OCI-LY1 (cell line): ENCODE data around the gene WIPF1.

Experiments
- H2AFZ ChIP-seq: fragments of 200-600 bp; sonication (generic), shearing (Covaris generic); 2 replicates; pipeline ENCODE4 v1.6.0; 2014; ENCODE audit warnings: antibody characterized with exemption, mild to moderate bottlenecking, low read length
- H3F3A ChIP-seq: fragments of 200-600 bp; sonication (generic), shearing (Covaris generic); 2 replicates; pipeline ENCODE4 v1.6.0; 2014; ENCODE audit warnings: mild to moderate bottlenecking, antibody characterized with exemption, low read length, moderate library complexity; ENCODE audit not compliant: insufficient read depth
- H3K27ac ChIP-seq: fragments of 200-600 bp; sonication (generic); 2 replicates; pipeline ENCODE4 v1.5.1; 2014; ENCODE audit warnings: low read length, mixed run types, mild to moderate bottlenecking, low read depth; ENCODE audit not compliant: poor library complexity, severe bottlenecking
- H3K27me3 ChIP-seq: fragments of 200-600 bp; sonication (generic); 2 replicates; pipeline ENCODE4 v1.6.0; 2014; ENCODE audit warnings: antibody characterized with exemption, mild to moderate bottlenecking, low read length, moderate library complexity; ENCODE audit not compliant: insufficient read depth
- H3K36me3 ChIP-seq: fragments of 200-600 bp; sonication (generic); 2 replicates; pipeline ENCODE4 v1.6.1; 2014; ENCODE audit warnings: mild to moderate bottlenecking, antibody characterized with exemption, low read length, moderate library complexity, mixed read lengths; ENCODE audit not compliant: insufficient read depth
- H3K4me1 ChIP-seq: fragments of 200-600 bp; sonication (generic); 2 replicates; pipeline ENCODE4 v1.5.1; 2014; ENCODE audit warnings: mild to moderate bottlenecking, low read length, moderate library complexity; ENCODE audit not compliant: insufficient read depth, severe bottlenecking
- H3K4me2 ChIP-seq: fragments of 200-600 bp; sonication (generic), shearing (Covaris generic); 2 replicates; pipeline ENCODE4 v1.6.1; 2014; ENCODE audit warnings: low read length
- H3K4me3 ChIP-seq: fragments of 200-600 bp; sonication (generic); 2 replicates; pipeline ENCODE4 v1.5.1; 2014; ENCODE audit warnings: low read length, low read depth, mild to moderate bottlenecking, mixed read lengths; ENCODE audit not compliant: poor library complexity, severe bottlenecking
- H3K79me2 ChIP-seq: fragments of 200-600 bp; shearing (Covaris generic); 2 replicates; pipeline ENCODE4 v1.6.1; 2016; ENCODE audit warnings: mixed run types, low read length, mixed read lengths; ENCODE audit not compliant: insufficient read depth
- H3K9ac ChIP-seq: fragments of 200-600 bp; sonication (generic), shearing (Covaris generic); 2 replicates; pipeline ENCODE4 v1.6.1; 2014; ENCODE audit warnings: mild to moderate bottlenecking, low read length, mixed read lengths
- H3K9me2 ChIP-seq: fragments of 200-600 bp; sonication (generic), shearing (Covaris generic); 2 replicates; pipeline ENCODE4 v1.6.1; 2014; ENCODE audit warnings: low read depth, mild to moderate bottlenecking, low read length, mixed read lengths
- H3K9me3 ChIP-seq: fragments of 200-600 bp; shearing (Covaris generic); 2 replicates; pipeline ENCODE4 v1.6.1; 2014; ENCODE audit warnings: low read length, mixed read lengths
- H4K20me1 ChIP-seq: fragments of 200-600 bp; sonication (generic), shearing (Covaris generic); 2 replicates; pipeline ENCODE4 v1.6.0; 2016; ENCODE audit warnings: mild to moderate bottlenecking, low read length; ENCODE audit not compliant: insufficient read depth
- EZH2 ChIP-seq: fragments of 200-600 bp; sonication (generic), shearing (Covaris generic); IDR thresholded peaks from 2 replicates; pipeline ENCODE4 v1.8.0; 2017; ENCODE audit warnings: borderline replicate concordance, mixed run types, mild to moderate bottlenecking, antibody characterized with exemption, low read length, moderate library complexity, mixed read lengths
- TF ChIP-seq, protein P1 (sequence below): fragments of 200-600 bp; sonication (generic), shearing (Covaris generic); IDR thresholded peaks from 2 replicates; pipeline ENCODE4 v1.5.1; 2017; ENCODE audit warnings: mild to moderate bottlenecking, antibody characterized with exemption, low read length, moderate library complexity, mixed read lengths

Gene WIPF1

DNA sequence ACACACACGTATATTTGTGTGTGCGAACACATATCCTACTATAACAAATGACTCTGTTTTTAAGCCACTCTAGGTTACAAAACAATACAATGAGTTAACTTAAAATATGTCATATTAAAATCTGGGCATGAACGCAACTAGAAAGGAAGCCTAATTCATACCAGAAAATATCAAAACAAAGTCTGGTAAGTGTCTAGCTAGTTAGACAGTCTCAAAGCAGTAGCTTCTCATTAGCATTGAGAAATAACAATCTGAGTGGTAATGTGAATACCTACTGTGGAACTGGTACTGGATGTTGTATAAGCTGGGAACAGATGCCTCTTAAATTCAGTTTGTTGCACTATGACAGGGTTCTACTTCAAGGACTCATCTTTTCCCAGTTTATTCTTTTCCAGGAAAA is 32.5 kb upstream of the WIPF1 start:
- Histone ChIP-seq H2AFZ (no peak overlapping the region), H3K4me1 (peaks cover 37% of the 10 kb centered on the region), H3K27me3 (no peaks in the 10 kb centered on the region), H3K9ac (no peak overlapping the region), H3K79me2 (peaks cover 26% of the 10 kb centered on the region), H3K9me2 (no peaks in the 10 kb centered on the region), H3F3A (no peaks in the 10 kb centered on the region), H3K27ac (no peak overlapping the region), H3K36me3 (peaks cover 51% of the 10 kb centered on the region), H3K4me3 (no peak overlapping the region), H3K9me3 (no peaks in the 10 kb centered on the region), H3K4me2 (no peak overlapping the region), H4K20me1 (no peaks in the 10 kb centered on the region)
- TF ChIP-seq, protein P1, sequence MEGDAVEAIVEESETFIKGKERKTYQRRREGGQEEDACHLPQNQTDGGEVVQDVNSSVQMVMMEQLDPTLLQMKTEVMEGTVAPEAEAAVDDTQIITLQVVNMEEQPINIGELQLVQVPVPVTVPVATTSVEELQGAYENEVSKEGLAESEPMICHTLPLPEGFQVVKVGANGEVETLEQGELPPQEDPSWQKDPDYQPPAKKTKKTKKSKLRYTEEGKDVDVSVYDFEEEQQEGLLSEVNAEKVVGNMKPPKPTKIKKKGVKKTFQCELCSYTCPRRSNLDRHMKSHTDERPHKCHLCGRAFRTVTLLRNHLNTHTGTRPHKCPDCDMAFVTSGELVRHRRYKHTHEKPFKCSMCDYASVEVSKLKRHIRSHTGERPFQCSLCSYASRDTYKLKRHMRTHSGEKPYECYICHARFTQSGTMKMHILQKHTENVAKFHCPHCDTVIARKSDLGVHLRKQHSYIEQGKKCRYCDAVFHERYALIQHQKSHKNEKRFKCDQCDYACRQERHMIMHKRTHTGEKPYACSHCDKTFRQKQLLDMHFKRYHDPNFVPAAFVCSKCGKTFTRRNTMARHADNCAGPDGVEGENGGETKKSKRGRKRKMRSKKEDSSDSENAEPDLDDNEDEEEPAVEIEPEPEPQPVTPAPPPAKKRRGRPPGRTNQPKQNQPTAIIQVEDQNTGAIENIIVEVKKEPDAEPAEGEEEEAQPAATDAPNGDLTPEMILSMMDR, result no peak
- TF ChIP-seq EZH2, result no peak

DNA sequence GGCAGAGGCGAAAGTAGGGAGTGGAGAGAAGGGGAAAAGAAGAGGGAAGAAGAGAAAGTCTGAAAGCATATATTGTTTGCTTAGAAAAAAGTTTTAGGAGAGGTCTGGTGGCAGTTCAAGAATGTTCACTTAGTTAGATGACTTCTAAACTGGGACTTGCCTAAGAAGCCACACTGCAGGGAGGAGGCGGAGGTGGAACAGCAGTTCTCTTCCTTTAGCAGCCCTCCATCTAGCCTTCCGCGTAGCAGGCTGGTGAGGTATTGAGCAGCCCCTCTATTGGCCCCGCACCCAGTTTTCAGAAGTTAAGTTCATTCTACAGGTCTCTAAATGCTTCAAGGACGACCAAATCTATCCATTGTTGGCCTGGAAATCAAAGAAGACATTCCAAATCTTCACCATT is 31.9 kb upstream of the WIPF1 start:
- H3K4me1 ChIP-seq, result peaks cover 37% of the 10 kb centered on the region
- no peaks in the 10 kb centered on the region for H3K27me3 ChIP-seq
- peaks cover 26% of the 10 kb centered on the region for H3K79me2 ChIP-seq
- no peak overlapping the region for H3K9ac ChIP-seq
- no peaks in the 10 kb centered on the region for H3F3A ChIP-seq
- no peak overlapping the region for H3K4me3 ChIP-seq
- H3K36me3 ChIP-seq, result peaks cover 57% of the 10 kb centered on the region
- H3K27ac ChIP-seq, result no peak overlapping the region
- H3K9me2 ChIP-seq, result no peaks in the 10 kb centered on the region
- no peak overlapping the region for H2AFZ ChIP-seq
- no peaks in the 10 kb centered on the region for H4K20me1 ChIP-seq
- TF ChIP-seq, protein P1, result no peak
- no peak for TF ChIP-seq EZH2
- H3K4me2 ChIP-seq, result no peak overlapping the region
- no peaks in the 10 kb centered on the region for H3K9me3 ChIP-seq

DNA sequence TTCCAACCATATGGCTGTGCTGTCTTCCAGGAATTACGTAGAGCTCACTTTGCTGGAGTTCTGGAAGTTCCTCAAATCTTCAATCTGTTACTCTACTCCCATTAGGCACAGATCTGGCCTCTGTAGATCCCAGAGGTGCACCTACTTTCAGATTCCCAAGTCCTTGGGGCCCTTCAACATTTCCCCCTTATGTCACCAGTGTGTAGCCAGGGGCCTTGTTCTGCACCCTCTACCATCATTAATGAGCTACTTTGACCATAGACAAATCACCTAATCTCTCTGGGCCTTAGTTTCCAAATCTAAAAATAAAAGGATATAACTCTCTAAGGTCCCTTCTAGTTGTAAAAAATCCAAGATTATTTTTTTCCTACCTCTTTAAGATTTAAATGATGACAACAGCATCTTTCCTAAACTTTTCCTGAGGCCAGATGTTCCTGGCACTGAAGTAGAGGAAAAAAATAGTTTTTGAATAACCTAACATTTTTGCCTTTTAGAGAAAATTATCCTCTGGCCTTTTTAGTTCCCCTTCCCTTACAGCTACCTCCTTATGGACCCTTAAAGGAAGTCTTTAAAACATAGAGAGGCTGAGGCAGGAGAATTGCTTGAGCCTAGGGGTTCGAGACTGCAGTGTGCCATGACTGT is 31.0 kb upstream of the WIPF1 start:
- Histone ChIP-seq H3K27ac (no peak overlapping the region), H2AFZ (no peak overlapping the region), H3K4me3 (no peak overlapping the region), H3K9ac (no peak overlapping the region), H4K20me1 (no peaks in the 10 kb centered on the region), H3K4me1 (peaks cover 38% of the 10 kb centered on the region), H3K36me3 (peaks cover 64% of the 10 kb centered on the region), H3K79me2 (peaks cover 20% of the 10 kb centered on the region), H3K9me2 (no peaks in the 10 kb centered on the region), H3K9me3 (no peaks in the 10 kb centered on the region), H3F3A (no peaks in the 10 kb centered on the region), H3K27me3 (no peaks in the 10 kb centered on the region), H3K4me2 (no peak overlapping the region)
- TF ChIP-seq EZH2, result no peak
- TF ChIP-seq, protein P1, result no peak
